ENCODE measurements around the gene KCNJ11. TPM values are rescaled to one million over a fixed set of nuclear protein-coding genes. Genes with fewer than 3 reads are reported as not detected.

The KCNJ11 gene
- total RNA-seq, 1 donor from 2014 or later, result 1.2 TPM

DNA sequence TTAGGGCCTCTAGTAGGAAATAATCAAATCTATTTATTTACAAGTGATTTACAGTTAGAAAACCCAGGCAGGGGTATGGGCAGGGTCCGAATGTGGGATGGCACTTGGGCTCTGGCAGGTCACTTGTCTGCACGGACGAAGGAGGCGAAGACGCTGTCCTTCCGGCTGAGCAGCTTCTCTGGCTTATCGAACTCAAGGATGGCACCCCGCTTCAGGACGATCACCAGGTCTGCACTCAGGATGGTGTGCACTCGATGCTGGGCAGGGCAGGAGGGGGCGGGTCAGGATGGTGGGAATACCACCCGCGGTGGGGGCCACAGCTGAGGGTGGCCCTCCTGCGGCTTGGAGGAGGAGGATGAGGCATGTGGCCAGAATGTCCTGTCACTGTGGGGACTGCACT is 4.4 kb upstream of the KCNJ11 start:
- peaks cover 13% of the 10 kb centered on the region for H3K27me3 Mint-ChIP-seq (ENCODE audit: unreplicated experiment)
- TF ChIP-seq, protein P1, sequence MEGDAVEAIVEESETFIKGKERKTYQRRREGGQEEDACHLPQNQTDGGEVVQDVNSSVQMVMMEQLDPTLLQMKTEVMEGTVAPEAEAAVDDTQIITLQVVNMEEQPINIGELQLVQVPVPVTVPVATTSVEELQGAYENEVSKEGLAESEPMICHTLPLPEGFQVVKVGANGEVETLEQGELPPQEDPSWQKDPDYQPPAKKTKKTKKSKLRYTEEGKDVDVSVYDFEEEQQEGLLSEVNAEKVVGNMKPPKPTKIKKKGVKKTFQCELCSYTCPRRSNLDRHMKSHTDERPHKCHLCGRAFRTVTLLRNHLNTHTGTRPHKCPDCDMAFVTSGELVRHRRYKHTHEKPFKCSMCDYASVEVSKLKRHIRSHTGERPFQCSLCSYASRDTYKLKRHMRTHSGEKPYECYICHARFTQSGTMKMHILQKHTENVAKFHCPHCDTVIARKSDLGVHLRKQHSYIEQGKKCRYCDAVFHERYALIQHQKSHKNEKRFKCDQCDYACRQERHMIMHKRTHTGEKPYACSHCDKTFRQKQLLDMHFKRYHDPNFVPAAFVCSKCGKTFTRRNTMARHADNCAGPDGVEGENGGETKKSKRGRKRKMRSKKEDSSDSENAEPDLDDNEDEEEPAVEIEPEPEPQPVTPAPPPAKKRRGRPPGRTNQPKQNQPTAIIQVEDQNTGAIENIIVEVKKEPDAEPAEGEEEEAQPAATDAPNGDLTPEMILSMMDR (IDR thresholded peaks at IDR 0.05; ENCODE audit: partially characterized antibody, unreplicated experiment), result no peak
- peaks cover 7% of the 10 kb centered on the region for H3K9me3 Mint-ChIP-seq (ENCODE audit: unreplicated experiment)
- peaks cover 5% of the 10 kb centered on the region for H3K4me1 Mint-ChIP-seq (ENCODE audit: low read depth, unreplicated experiment)
- no peak overlapping the region for H3K4me3 Mint-ChIP-seq (ENCODE audit: unreplicated experiment)
- no peak overlapping the region for H3K27ac Mint-ChIP-seq (ENCODE audit: unreplicated experiment)
- no peak for DNase-seq
- H3K36me3 Mint-ChIP-seq (ENCODE audit: unreplicated experiment), result no peaks in the 10 kb centered on the region

DNA sequence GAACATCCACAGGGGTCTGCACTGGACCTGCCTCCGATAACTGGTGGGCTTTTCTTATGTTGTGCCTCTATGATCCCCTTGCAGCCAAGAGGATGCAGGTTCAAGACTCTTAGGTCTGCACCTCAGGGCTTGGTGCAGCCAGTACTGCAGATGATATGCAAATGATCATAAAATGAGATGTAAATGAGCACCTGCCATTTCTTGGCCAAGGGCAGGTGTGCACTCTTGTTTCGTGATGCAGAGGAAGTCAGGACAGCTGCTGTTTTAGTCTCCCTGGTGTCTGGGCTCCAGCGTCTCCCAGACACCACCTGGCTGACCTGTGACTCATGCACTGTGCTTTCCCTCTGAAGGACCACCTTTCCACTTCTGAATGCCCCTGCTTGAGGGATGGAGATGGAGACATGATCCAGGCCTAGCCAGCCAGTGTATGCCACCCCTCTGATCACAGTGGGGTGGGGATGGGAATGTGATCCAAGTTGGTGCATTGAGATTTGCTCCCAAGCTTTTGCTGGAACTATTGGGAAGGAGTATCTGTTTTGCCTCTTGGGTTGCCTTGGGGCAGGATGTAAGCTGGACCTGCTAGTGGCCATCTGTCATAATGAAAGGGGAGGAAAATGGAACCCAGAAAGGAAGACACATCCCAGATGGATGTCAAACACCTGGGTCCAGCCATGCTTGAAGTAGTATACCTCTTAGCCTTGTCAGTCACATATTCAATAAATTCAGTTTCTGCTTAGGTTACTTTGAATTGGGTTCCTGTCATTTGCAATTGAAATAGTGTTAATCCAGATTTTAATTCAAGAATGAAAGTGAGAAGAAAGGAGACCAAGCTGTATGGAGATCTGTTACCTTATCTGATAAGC is 3.3 kb upstream of the KCNJ11 start:
- no peak overlapping the region for H3K4me3 Mint-ChIP-seq (ENCODE audit: unreplicated experiment)

DNA sequence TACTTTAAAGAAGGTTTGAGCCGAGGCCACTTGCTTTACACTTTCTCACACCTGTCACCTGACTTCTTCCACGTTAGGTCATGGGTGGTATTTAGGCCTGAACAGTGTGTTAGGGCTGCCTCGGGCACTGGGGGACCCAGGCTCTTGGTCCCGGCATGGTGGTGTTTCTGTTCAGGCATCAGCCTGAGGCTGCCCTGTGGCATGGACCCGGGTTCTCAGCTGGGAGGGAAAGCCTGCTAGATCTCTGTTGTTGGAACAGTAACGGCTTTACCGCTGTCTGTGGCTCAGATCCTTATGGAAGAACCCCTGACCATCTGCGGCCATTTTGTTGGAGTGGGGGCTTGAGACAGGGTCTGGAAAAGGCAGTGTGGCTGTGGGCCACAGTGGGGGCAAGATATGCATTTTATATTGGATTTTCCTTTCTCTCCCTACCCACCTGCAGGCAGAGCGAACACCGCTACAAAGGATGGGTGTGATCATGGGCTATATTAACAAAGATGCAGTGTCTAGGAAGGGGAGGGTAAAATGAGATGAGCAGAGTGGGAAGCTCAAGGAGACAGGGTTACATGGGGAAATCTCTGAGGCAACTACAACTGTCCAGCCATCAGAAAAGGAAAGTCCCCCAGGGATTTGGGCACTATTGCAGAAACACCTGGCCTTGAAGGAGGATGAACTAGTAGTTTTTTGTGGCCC is 1.6 kb upstream of the KCNJ11 start:
- H3K36me3 Mint-ChIP-seq (ENCODE audit: unreplicated experiment), result no peaks in the 10 kb centered on the region
- peak overlapping the region; percentile 58 for H3K4me3 Mint-ChIP-seq (ENCODE audit: unreplicated experiment)
- TF ChIP-seq, protein P1 (IDR thresholded peaks at IDR 0.05; ENCODE audit: partially characterized antibody, unreplicated experiment), result no peak
- H3K27ac Mint-ChIP-seq (ENCODE audit: unreplicated experiment), result no peak overlapping the region
- peaks cover 15% of the 10 kb centered on the region for H3K27me3 Mint-ChIP-seq (ENCODE audit: unreplicated experiment)
- H3K9me3 Mint-ChIP-seq (ENCODE audit: unreplicated experiment), result peaks cover 4% of the 10 kb centered on the region
- DNase-seq, result no peak
- peaks cover 5% of the 10 kb centered on the region for H3K4me1 Mint-ChIP-seq (ENCODE audit: low read depth, unreplicated experiment)

More for the DNA sequence above, 3.3 kb upstream of the KCNJ11 start:
- peaks cover 5% of the 10 kb centered on the region for H3K4me1 Mint-ChIP-seq (ENCODE audit: low read depth, unreplicated experiment)
- peaks cover 7% of the 10 kb centered on the region for H3K9me3 Mint-ChIP-seq (ENCODE audit: unreplicated experiment)
- TF ChIP-seq, protein P1 (IDR thresholded peaks at IDR 0.05; ENCODE audit: partially characterized antibody, unreplicated experiment), result no peak
- peaks cover 14% of the 10 kb centered on the region for H3K27me3 Mint-ChIP-seq (ENCODE audit: unreplicated experiment)
- H3K27ac Mint-ChIP-seq (ENCODE audit: unreplicated experiment), result no peak overlapping the region
- H3K36me3 Mint-ChIP-seq (ENCODE audit: unreplicated experiment), result no peaks in the 10 kb centered on the region
- no peak for DNase-seq

DNA sequence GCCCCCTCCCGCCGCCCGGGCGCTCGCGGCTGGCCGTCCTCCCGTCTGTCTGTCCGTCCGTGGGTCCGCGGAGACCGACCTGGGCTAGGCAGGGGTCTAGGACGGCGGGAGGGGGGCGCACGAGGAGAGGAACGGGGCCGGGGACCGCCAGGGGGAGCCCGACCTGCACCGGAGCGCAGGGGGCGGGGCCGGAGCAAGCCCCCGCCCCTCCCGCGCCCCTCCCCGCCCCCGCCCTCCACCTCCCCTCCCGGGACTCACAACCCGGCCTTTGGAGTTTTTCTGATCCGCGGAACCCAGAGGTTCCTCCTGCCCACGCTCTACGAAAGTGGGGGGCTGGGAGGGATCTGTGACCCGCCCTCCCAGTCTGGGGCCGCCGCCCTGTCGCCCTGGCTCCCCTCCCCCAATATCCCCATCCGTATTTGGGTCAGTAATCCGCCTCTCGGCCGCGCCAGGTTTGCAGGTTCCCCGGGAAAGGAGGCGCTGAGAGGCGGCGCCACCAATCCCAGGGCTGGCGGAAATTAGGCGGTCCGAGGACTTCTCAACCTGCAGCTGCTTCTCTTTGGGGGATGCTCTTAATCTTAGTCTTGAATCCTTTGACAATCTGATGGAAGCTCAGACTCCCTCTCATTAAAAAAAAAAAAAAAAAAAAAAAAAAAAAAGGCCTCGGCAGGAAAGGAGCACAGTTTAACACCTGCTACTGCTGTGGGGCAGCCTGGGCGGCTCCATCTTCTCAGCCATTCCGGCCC is 925 bp upstream of the KCNJ11 start:
- H3K4me1 Mint-ChIP-seq (ENCODE audit: low read depth, unreplicated experiment), result peaks cover 5% of the 10 kb centered on the region
- H3K4me3 Mint-ChIP-seq (ENCODE audit: unreplicated experiment), result peak overlapping the region; percentile 76
- no peaks in the 10 kb centered on the region for H3K36me3 Mint-ChIP-seq (ENCODE audit: unreplicated experiment)
- DNase-seq, result peak; percentile 89
- H3K9me3 Mint-ChIP-seq (ENCODE audit: unreplicated experiment), result peaks cover 4% of the 10 kb centered on the region
- peaks cover 16% of the 10 kb centered on the region for H3K27me3 Mint-ChIP-seq (ENCODE audit: unreplicated experiment)
- H3K27ac Mint-ChIP-seq (ENCODE audit: unreplicated experiment), result no peak overlapping the region
- TF ChIP-seq, protein P1 (IDR thresholded peaks at IDR 0.05; ENCODE audit: partially characterized antibody, unreplicated experiment), result peak; percentile 81

All from glutamatergic neuron (in vitro differentiated cells).